ENCODE results near the gene RPL19. TPM values are rescaled to one million over a fixed set of nuclear protein-coding genes. Genes with fewer than 3 reads are reported as not detected.

Gene RPL19
- total and polyA plus RNA-seq, 11 donors, result 836 to 2,599 (median 1,138) TPM

DNA sequence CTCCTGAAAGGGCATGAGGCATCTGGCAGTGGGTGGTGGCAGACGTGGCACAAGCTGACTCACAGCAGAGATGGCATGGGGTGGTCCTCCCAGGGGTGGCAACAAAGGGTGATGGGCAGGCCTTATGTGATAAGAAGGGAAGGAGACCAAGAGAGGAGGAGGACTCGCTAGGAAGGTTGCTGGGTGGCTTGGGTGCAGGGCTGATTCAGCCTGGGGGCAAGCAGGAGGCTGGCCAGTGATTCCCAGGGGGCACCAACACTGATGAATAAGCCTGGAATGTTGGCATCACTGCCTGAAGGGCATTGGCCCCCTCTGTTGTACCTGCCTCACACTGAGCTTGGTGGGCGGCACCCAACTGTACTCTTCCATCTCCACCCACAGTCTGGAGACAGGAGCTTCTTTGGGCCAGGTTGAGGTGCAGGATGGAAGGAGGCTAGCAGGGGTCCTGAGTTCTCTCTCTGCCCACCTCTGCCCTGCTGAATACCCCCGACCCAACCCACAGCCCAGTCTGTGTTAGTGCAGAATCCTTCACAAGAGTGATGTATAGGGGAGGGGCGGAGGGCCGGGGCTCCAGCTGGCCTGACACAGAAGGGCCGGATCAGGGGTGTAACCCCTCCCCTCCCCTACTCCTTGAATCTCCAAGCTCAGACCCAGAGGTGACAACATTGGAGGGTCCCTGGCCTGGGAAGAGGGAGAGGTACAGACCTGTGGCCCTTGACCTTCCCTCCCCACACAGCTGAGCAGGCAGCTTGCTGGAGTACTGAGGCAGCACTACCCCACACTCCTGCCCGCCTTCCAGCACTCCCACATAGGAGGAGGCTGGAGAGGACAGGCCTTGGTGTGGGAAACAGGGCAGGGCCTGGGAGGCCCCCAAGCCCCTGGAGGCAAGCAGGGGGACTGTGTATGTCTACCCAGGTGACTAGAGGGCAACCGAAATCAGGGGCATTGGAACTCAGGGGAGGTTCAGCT is 23.1 kb downstream of the RPL19 start:
- Histone ChIP-seq H3K4me1 (peaks cover 0 to 29% (median 15%) of the 10 kb centered on the region in 12 donors), H3K27me3 (peaks cover 10 to 48% (median 28%) of the 10 kb centered on the region in 9 donors), H3K4me3 (no peak overlapping the region), H3K9me3 (no peaks in the 10 kb centered on the region), H3K36me3 (no peaks in the 10 kb centered on the region), H3K27ac (no peak overlapping the region)
- ATAC-seq, result no peak
- no peak for TF ChIP-seq CTCF (IDR thresholded peaks at IDR 0.05)
- TF ChIP-seq POLR2A (IDR thresholded peaks at IDR 0.05), result no peak
- DNase-seq, result no peak
- 77 to 86% (median 83%) methylated on average over 9 of the region's 9 CpGs for WGBS, 4 donors
- intact Hi-C loops (cut with DNase I), result no loop called here

DNA sequence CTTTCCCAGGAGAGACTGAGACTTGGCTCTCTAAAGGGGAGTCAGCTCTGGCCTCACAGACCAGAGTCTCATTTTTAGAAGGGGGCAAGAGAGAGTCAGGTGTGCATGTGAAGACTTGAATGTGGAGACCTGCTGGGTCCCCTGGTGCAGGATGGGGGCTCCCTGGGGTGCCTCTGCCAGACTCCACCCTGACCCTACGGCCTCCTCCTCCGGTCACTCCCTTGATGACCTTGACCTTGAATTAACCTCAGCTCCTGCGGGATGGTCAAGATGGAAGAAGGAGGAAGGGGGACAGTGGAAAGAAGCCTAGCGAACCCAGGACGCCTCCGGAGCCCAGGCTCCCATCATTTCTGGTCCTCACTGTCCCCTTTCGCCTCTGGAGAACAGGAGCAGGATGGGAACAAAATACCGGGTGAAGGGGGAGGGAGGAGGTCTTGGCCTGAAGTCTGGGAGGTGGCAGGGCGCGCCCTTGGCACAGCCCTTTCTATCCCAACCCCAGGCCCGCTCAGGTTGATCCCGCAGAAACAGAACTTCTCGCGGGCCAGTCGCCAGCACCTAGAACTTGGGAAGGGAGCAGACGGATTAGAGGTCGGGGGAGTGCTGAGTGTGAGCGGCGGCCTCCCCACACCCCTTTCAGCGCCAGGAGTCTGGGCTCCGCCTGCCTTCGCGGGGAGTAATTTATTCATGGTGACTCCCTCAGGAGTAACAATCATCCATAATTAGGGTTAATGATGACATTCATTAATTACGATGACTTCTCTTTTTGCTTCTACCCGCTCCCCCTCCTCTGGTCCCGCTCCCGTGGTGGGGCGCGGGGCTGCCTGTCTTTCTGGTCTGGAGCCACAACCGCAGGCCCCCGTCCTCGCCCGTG is 24.1 kb downstream of the RPL19 start:
- Histone ChIP-seq H3K27ac (no peak overlapping the region), H3K9me3 (no peaks in the 10 kb centered on the region), H3K27me3 (peaks cover 10 to 46% (median 28%) of the 10 kb centered on the region in 9 donors), H3K36me3 (no peaks in the 10 kb centered on the region), H3K4me1 (peaks cover 0 to 29% (median 15%) of the 10 kb centered on the region in 12 donors), H3K4me3 (peak overlapping the region in 6 of 12 donors; percentile 48 to 55 (median 52))
- WGBS, 4 donors, result 43 to 58% (median 44%) methylated on average over 25 to 33 of the region's 33 CpGs
- intact Hi-C loops (cut with DNase I), result no loop called here
- TF ChIP-seq CTCF (IDR thresholded peaks at IDR 0.05) (no peak), POLR2A (IDR thresholded peaks at IDR 0.05) (no peak)
- no peak for DNase-seq
- no peak for ATAC-seq

DNA sequence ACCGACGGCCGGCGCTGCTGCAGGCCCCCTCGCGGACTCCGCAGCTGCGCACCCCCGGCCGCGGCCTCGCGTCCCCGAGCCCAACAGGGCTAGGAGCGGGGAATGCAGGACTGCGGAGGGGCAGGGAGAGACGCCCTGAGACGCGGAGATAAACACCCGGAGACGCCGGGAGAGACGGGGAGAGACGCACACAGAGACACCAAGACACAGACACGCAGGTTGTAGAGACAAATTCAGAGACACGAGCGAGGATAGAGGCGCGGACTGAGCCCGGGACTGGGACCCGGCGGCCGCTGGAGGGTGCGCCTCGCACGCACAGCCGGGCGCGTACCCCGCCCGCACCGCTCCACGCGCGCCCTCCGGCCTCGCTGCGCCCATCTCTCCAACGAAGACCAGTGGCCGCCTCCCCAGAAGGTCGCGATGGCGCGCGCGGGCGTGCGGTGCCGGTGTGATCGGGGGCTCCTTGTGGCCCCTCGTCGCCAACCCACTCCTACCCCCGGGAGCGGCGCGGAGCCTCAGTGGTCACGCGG is 24.8 kb downstream of the RPL19 start:
- intact Hi-C loops (cut with DNase I), result no loop called here
- peak overlapping the region; percentile 22 to 55 (median 48) for H3K4me3 ChIP-seq
- no peak overlapping the region for H3K27ac ChIP-seq
- TF ChIP-seq POLR2A (IDR thresholded peaks at IDR 0.05) (no peak), CTCF (IDR thresholded peaks at IDR 0.05) (peak in 1 of 12 donors; percentile 13)
- peaks cover 0 to 23% (median 15%) of the 10 kb centered on the region in 12 donors for H3K4me1 ChIP-seq
- H3K36me3 ChIP-seq, result no peaks in the 10 kb centered on the region
- peaks cover 10 to 52% (median 28%) of the 10 kb centered on the region in 9 donors for H3K27me3 ChIP-seq
- peak in 2 of 4 donors; percentile 25 to 27 for ATAC-seq
- no peak for DNase-seq
- no peaks in the 10 kb centered on the region for H3K9me3 ChIP-seq
- 2 to 5% (median 3%) methylated on average over 39 to 68 of the region's 68 CpGs for WGBS, 4 donors
